GM12891 (cell line): ENCODE measurements around the gene FERMT1.

ENCODE experiments used
- POLR2A ChIP-seq: IDR thresholded peaks from 2 replicates; pipeline ENCODE4 v1.6.1; 2011; ENCODE audit warnings: low read depth, low read length, control low read depth
- POLR2AphosphoS5 ChIP-seq: IDR thresholded peaks from 2 replicates; pipeline ENCODE4 v1.6.1; 2011; ENCODE audit warnings: low read depth, low read length, control low read depth
- SPI1 ChIP-seq: IDR thresholded peaks from 2 replicates; pipeline ENCODE4 v1.6.1; 2011; ENCODE audit warnings: low read depth, low read length, control low read depth
- TAF1 ChIP-seq: IDR thresholded peaks from 2 replicates; pipeline ENCODE4 v1.6.1; 2011; ENCODE audit warnings: low read depth, low read length, control low read depth

DNA sequence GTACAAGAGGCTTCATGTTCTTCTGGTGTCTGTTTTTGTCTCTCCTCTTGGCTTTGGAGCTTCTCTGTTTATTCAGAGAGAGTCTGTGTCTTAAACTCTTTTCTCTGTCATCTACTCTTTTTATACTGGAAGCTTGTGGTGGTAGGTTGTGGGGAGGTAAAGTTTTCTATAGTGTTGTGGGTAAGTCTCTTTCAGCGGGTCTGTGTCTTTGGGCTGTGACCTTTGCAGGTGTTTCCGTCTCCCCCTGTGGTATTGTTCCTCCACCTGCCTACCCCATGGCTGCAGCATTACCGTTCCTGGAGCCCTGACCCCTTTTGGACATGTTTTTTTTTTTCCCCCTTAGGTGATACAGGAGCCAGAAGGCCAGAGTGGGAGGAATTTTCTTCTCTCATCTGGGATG is 37.9 kb upstream of the FERMT1 start:
- TF ChIP-seq POLR2AphosphoS5 (no peak), POLR2A (no peak), TAF1 (no peak), SPI1 (no peak)
